K562 (cell line): ENCODE results near the gene LRP4. TPM values are rescaled to one million over a fixed set of nuclear protein-coding genes. Genes with fewer than 3 reads are reported as not detected.

Source experiments
- BMI1 ChIP-seq: fragments of 150-350 bp; IDR thresholded peaks from 2 replicates; pipeline ENCODE4 v1.6.1; 2014; ENCODE audit warnings: low read length
- PBX2 ChIP-seq, 2 experiments: IDR thresholded peaks in 1 of 2; conservative IDR thresholded peaks in 1 of 2; 2 replicates each; pipeline ENCODE4 v1.6.1; 2016; ENCODE audit warnings: low read depth in 2 of 2, mild to moderate bottlenecking in 1 of 2, missing compliant biosample characterization in 1 of 2, missing genetic modification characterization in 1 of 2, moderate library complexity in 1 of 2
- ZBTB17 ChIP-seq: fragments of 450-650 bp; formaldehyde crosslinking; IDR thresholded peaks from 2 replicates; pipeline ENCODE4 v1.4.0; 2020; ENCODE audit warnings: mild to moderate bottlenecking
- ZNF124 ChIP-seq: sonication (generic); formaldehyde crosslinking; IDR thresholded peaks from 2 replicates; pipeline ENCODE4 v1.8.1; 2022; ENCODE audit warnings: missing genetic modification reagents
- ZNF507 ChIP-seq: conservative IDR thresholded peaks from 2 replicates; pipeline ENCODE4 v1.6.1; 2017; ENCODE audit warnings: missing genetic modification characterization, missing compliant biosample characterization
- ZNF512 ChIP-seq: IDR thresholded peaks from 2 replicates; pipeline ENCODE4 v1.6.1; 2016; ENCODE audit warnings: missing genetic modification characterization, missing compliant biosample characterization
- polyA plus RNA-seq, 8 experiments: library from polyadenylated mRNA; depleted of rRNA in 4 of 8; stranded (reverse) in 5 of 8; unstranded in 3 of 8; fragments of >200 nt; fragmentation: Nextera tagmentation in 2 of 8; fragmentation: Illumina TruSeq in 1 of 8; extraction: Ambion mirVana in 2 of 8; extraction: Trizol in 1 of 8; gene quantifications; 2 replicates each; pipeline versions ENCODE4 v1.2.1 to v1.2.3, GENCODE V29; 2011 to 2014; ENCODE audit warnings: inconsistent platforms in 1 of 8, missing spikeins in 1 of 8
- total RNA-seq, 7 experiments: library from RNA; depleted of rRNA in 6 of 7; stranded (reverse); fragments of >200 nt in 6 of 7; fragmentation: Illumina TruSeq in 2 of 7; extraction: Trizol in 2 of 7; gene quantifications; 2 replicates each; pipeline versions ENCODE4 v1.2.1 to v1.2.3, GENCODE V29; 2011 to 2021; ENCODE audit warnings: low replicate concordance in 1 of 7
- TF ChIP-seq, protein P1 (sequence below): fragments of 250-450 bp; sonication (Bioruptor Pico); IDR thresholded peaks from 2 replicates; pipeline ENCODE4 v1.4.0; 2020

The LRP4 gene
- total and polyA plus RNA-seq, 9 of the 15 experiments (the other 6 are each of a cell fraction or from before 2014, with no cell fraction given), result 0.04 to 0.54 (median 0.10) TPM

DNA sequence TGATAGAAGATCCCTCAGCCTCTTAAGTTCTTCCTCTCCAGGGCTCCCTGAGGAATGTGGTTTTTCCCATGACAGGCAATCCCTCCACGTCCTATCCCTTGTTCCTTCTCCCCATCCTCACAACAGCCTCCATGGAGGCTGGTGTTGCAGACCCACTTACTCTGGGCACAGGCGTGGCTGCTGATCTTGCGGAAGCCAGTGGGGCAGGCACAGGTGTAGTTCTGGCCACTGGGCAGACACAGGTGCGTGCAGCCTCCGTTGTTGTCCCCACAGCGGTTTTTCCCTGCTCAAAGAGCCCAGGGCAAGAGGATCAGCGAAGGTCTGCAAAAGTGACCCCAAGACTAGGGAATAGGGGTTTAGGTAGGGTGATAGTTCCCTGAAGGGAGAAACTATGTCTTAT, 29.1 kb downstream of the LRP4 start (continued):
- TF ChIP-seq, protein P1, sequence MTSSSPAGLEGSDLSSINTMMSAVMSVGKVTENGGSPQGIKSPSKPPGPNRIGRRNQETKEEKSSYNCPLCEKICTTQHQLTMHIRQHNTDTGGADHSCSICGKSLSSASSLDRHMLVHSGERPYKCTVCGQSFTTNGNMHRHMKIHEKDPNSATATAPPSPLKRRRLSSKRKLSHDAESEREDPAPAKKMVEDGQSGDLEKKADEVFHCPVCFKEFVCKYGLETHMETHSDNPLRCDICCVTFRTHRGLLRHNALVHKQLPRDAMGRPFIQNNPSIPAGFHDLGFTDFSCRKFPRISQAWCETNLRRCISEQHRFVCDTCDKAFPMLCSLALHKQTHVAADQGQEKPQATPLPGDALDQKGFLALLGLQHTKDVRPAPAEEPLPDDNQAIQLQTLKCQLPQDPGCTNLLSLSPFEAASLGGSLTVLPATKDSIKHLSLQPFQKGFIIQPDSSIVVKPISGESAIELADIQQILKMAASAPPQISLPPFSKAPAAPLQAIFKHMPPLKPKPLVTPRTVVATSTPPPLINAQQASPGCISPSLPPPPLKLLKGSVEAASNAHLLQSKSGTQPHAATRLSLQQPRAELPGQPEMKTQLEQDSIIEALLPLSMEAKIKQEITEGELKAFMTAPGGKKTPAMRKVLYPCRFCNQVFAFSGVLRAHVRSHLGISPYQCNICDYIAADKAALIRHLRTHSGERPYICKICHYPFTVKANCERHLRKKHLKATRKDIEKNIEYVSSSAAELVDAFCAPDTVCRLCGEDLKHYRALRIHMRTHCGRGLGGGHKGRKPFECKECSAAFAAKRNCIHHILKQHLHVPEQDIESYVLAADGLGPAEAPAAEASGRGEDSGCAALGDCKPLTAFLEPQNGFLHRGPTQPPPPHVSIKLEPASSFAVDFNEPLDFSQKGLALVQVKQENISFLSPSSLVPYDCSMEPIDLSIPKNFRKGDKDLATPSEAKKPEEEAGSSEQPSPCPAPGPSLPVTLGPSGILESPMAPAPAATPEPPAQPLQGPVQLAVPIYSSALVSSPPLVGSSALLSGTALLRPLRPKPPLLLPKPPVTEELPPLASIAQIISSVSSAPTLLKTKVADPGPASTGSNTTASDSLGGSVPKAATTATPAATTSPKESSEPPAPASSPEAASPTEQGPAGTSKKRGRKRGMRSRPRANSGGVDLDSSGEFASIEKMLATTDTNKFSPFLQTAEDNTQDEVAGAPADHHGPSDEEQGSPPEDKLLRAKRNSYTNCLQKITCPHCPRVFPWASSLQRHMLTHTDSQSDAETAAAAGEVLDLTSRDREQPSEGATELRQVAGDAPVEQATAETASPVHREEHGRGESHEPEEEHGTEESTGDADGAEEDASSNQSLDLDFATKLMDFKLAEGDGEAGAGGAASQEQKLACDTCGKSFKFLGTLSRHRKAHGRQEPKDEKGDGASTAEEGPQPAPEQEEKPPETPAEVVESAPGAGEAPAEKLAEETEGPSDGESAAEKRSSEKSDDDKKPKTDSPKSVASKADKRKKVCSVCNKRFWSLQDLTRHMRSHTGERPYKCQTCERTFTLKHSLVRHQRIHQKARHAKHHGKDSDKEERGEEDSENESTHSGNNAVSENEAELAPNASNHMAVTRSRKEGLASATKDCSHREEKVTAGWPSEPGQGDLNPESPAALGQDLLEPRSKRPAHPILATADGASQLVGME (CRISPR knock-in tag), result no peak
- TF ChIP-seq PBX2 (CRISPR knock-in tag; IDR thresholded peaks at IDR 0.05; ENCODE audit: low read depth) (no peak), PBX2 (tag; conservative IDR thresholded peaks at IDR 0.05; ENCODE audit: low read depth) (no peak), ZNF512 (tag) (no peak), ZNF507 (tag) (no peak), BMI1 (no peak), ZBTB17 (CRISPR knock-in tag) (no peak), ZNF124 (CRISPR knock-in tag) (no peak)
